ENCODE results near the gene RAB41.
"Not testable (repeated sequence)": the region's sequence is repeated elsewhere in the genome, so short reads cannot be mapped to it uniquely, and the experiment has no call there.

The RAB41 gene

GRCh38 chrX:70281951-70282350 is at the start of gene RAB41:
RAB41 (plus strand) TSS chrX:70282172; CDS start chrX:70282218, 46 bp downstream.
- no peak for ATAC-seq

GRCh38 chrX:70234355-70234754 is 47.6 kb upstream of the RAB41 start, which contains the start of gene AWAT1:
AWAT1 (plus strand) TSS chrX:70234655; CDS start chrX:70234696, 41 bp downstream.
- ATAC-seq = no peak

DNA sequence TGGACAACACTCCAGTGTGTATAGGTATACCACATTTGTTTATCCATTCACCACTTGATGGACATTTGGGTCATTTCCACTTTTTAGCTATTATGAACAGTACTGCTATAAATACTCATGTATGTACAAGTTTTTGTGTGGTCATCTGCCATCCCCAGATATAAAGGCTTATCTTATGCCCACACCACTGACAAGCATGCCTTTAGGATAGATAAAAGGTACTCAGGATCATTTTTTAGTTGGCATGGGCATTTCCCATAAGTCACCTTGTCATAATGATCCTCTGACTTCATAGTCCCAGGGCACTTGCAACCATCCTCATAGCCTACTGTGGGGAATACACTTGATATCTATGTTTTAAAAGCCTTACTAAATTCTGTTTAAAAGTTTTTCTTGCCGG is 41.2 kb upstream of the RAB41 start:
- ATAC-seq = no peak

- no peak for ATAC-seq
These were observed 40.5 kb upstream of the RAB41 start for GRCh38 chrX:70241501-70241900.

DNA sequence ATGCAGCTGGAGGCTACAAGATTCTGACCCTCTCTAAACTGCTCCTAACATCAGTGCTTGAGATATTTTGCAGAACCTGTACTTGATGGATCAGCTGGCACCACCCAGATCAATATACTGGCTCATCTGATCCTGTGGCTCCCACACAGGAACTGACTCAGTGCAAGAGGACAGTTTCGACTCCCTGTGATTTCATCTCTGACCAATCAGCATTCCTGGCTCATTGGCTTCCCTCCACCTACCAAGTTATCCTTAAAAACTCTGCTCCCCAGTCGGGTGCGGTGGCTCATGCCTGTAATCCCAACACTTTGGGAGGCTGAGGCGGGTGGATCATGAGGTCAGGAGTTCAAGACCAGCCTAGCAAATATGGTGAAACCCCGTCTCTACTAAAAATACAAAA is 38.4 kb upstream of the RAB41 start:
- not testable (repeated sequence) for ATAC-seq

DNA sequence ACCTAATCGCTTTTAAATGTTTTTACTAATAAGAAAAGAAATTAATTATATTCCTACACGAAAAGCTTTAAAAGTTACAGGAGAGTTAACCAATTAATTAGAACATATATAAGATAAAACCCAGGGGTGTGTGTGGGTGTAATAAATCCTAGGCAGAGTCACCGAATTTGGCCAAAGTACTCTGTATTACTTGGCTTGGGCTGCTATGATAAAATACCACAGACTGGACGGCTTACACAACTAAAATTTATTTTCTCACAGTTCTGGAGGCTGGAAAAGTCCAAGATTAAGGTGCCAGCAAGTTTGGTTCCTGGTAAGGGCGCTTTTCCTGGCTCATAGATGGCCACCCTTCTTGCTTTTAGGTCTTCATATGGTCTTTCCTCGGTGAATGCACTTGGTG is 37.1 kb upstream of the RAB41 start:
- no peak for ATAC-seq

- no peak for ATAC-seq
These were observed 34.7 kb upstream of the RAB41 start for GRCh38 chrX:70247252-70247651.

GRCh38 chrX:70252491-70252890 is 29.5 kb upstream of the RAB41 start:
- ATAC-seq = no peak

DNA sequence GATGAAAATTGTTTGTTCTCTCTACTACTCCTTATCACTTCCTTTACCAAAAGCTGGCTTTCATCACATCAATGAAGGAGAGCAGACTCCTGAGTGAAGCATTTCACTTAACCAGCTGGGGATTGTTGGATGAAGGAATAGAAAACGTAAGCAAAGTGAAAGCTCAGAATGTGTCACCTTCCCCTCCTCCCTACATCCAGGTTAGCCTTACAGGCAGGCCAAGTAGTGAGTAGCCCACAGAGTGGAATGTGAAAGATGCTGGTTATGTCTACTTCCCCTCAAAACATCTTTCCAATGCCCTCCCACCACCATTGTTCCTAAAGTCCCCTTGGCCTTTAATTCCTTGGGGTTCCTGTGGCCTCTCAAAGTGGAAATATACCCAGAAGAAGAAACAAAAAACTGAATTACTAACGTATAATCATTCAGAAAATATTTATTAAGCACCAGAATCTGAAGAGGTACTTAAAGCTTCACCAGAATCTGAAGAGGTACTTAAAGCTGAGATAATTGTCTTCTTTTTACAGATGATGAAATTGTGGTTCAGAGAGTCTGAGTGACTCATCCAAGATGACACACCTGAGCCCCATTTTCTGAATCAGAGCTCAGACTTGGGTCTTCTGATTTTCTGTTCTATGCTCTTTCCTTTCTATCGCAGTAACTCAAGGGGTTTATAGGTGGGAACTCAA is 28.5 kb upstream of the RAB41 start:
- peak; percentile 70 to 79 for ATAC-seq

DNA sequence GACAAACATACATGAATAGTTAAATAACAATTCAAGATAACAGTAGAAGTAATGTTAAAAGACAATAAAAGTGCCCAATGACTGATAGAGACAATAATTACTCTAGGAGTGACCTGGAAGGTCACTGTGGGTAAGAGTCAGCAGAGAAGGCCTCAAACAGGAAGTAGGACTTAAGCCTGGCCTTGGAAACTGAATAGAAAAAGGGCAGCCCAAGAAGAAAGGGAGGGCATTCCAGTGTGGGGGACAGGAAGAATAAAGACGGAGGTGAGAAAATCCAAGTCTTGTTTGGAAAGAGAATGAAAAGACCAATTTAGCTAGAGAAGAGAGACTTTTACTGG is 27.9 kb upstream of the RAB41 start:
- ATAC-seq = peak in 1 of 2 donors; percentile 17

- no peak for ATAC-seq
These were observed 27.1 kb upstream of the RAB41 start for GRCh38 chrX:70254909-70255308.

GRCh38 chrX:70255452-70255851 is 26.5 kb upstream of the RAB41 start:
- ATAC-seq = no peak

DNA sequence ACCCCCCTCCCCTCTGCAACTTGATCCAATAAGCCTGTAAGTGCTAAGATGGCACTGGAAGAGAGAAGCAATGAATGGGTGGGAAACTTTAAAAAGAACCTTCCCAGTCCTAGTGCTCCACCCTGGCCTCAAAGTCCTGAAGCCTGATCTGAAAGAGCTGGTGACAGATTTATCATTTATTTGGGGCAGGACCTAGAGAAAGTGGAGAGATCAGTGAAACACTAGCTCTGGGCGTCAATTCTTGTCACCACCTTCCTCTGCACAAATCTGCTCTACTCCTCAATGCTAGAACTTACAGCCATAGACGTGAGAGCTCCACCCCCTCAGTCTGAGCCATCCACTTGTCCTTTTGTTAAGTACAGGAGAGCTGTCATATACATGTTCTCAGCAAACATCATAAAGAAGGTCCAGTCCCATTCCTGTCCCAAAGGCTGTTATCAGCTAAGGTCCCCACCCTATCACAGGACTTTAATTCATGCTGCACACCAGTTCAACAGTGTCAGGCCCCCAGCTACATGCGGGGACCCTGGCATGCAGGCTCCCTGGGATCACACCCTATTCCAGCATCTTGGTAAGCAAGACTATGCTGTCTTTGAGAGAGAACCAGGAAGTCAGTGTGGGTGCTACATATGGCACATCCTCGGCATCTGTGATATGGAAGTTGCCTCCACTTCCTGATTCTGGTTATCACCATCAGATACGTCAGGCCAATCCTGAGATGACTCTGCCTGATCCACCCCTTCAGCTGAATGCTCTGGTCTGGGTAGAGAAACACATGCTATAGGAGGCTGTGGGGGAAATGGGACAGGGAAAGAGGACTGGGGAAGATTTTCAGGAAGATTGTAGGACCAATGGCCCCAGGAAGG is 24.3 kb upstream of the RAB41 start:
- ATAC-seq = no peak

GRCh38 chrX:70260104-70260503 is 21.9 kb upstream of the RAB41 start, which contains the start of gene P2RY4:
P2RY4 (minus strand) TSS chrX:70260204; CDS start chrX:70259624, 580 bp downstream.
- no peak for ATAC-seq

GRCh38 chrX:70262952-70263567 is 18.9 kb upstream of the RAB41 start:
- no peak for ATAC-seq

GRCh38 chrX:70264784-70265183 is 17.2 kb upstream of the RAB41 start:
- no peak for ATAC-seq

DNA sequence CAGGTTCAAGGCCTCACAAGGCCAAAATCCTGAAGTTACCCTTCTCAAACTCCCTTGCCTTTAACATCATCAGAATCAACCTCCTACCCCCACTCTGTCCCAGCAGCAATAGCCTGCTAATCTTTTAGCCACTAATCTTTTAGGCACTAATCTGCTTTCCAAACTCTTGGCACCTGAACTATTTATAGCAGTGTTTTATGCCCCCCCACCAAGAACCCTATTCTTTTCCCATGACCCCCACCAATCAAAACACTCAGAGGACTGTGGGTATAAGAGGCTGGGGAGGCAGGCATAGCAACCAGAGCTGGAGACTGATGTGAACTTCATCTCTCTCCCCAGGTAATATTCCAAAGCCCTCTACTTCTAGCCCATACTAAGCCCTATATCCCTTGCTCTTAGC is 13.9 kb upstream of the RAB41 start, which contains the start of gene ARR3:
TSS of gene ARR3 (plus strand) at position 301 of the 400 bp plus-strand sequence. CDS start 1,052 bp downstream, outside the sequence.
- no peak for ATAC-seq

DNA sequence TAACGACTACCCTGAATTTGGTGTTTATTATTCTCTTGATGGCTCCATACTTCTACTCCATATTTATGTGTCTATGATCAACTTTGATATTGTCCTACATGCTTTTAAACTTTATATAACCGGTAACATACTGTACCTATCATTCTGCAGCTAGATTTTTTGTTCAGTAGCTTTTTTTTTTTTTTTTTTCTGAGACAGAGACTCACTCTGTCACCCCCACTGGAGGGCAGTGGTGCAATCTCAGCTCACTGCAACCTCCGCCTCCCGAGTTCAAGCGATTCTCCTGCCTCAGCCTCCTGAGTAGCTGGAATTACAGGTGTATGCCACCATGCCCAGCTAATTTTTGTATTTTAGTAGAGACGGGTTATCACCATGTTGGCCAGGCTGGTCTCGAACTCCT is 7.9 kb upstream of the RAB41 start:
- ATAC-seq = not testable (repeated sequence)

- no peak for ATAC-seq
These were observed 2.9 kb upstream of the RAB41 start for GRCh38 chrX:70279081-70279480.

DNA sequence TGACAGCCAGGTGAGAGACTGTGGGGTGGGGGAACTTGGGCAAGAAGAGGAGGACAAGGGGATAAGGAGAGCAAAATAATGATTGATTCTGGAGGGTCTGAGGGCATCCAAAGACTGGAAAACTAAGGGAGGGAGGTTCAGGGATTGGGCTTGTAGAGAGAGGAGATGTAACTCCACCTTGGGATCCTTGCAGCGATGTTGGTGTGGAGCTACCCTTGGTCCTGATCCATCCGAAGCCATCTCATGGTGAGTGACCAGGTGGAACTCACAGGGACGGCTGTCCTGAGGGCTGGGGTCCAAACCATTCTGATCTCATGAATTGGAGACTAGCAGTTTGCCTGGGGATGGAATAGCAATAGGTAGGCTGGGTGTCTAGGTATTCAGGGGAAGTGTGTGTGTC is 1.4 kb upstream of the RAB41 start:
- no peak for ATAC-seq

DNA sequence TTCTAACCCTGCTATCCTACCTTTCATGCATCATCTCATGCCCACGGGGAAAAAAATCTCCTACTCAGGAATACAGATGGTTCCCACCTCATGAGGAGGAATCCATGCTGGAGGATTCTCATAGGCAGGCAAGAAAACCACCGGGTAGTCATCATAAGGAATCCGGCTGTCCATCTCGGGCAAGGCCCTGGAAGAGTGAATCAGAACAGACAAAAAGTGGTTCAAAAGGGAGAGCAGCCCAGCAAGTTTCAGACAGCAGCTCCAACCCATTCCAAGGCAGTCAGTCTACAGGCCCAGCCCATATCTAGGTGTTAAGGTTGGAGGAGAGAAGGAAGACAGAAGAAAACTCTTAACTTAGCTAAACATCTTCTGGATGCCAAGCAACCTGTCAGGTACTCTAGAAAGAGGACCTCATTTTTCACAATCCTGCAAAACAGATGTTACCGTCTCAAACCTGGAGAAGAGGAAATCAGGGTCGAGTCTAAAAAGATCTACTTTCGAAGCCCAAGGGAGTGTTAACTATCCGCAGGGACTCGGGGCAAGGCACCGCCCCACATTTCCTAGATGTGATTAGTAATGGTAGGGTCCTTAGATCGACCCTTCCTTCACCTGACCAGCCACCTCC is 7.3 kb downstream of the RAB41 start:
- no peak for ATAC-seq

DNA sequence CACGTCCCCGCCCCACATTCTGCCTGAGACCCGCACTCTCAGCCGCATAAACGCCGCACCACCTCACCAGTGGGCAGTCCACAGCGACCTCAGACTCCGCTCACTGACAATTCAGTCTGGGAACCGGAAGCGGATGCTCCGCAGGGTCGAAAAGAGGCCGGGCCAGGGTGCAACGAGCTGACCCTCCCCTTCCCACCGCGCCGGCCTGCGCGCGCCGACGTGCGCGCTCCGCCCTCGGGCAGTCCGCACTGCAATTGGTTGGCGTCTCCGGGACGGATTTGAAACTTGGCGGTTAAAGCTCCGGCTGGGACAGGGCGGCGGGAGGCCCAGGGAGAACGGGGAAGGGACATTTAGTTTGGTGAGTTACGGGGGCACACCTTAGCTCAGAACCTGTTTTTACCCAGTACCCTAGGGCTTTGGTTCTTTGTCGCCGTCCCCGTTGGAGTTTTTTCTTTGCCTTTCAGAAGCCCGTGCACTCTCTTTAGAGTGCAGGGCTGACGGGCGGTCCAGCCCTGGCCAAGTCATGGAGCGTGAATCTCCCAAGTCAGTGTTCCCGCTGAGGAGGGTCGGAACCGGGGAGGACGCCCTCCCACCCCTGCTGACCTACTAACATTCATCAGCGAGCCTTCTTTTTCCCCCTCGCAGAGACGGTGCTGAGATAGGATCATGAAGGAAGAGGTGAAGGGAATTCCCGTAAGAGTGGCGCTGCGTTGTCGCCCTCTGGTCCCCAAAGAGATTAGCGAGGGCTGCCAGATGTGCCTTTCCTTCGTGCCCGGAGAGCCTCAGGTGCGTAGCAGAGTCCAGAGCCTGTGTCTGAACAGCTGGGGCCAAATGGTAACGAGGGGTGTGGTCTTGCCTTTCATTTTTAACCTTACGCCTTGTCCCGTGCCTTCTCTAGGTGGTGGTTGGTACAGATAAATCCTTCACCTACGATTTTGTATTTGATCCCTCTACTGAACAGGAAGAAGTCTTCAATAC is 8.1 kb downstream of the RAB41 start, which contains the start of the genes KIF4A and PDZD11:
TSS of gene KIF4A (plus strand) at position 312 of the 978 bp plus-strand sequence. CDS start at position 667, 355 bp downstream.
TSS of gene PDZD11 (minus strand) at position 135 of the 978 bp plus-strand sequence. CDS start 586 bp downstream, outside the sequence.
- peak; percentile 99 to 100 for ATAC-seq
